Naive thymus-derived CD4-positive, alpha-beta T cell (primary cell): Measurements from ENCODE around the gene CORO2A. TPM values are rescaled to one million over a fixed set of nuclear protein-coding genes. Genes with fewer than 3 reads are reported as not detected.

Experiments used
- ATAC-seq: fragments of 150-1000 bp; cut with Tn5 transposase; 2 replicates; pipeline ENCODE4 v1.10.0; 2021; ENCODE audit warnings: mild to moderate bottlenecking, moderate library complexity
- CTCF ChIA-PET: fragments of 350-600 bp; sonication (Branson Sonifier 250); formaldehyde crosslinking; loops from one replicate; lab custom pipeline; 2021; ENCODE audit warnings: antibody characterized with exemption; lab: Charles Lee
- POLR2A ChIA-PET: fragments of 350-600 bp; sonication (Branson Sonifier 250); formaldehyde crosslinking; loops from one replicate; lab custom pipeline; 2021; ENCODE audit warnings: antibody characterized with exemption, inconsistent platforms; lab: Charles Lee
- DNase-seq, 9 donors: peaks; one replicate each; pipeline versions ENCODE4 v3.0.0 to v3.0.0-alpha.2; 2020 to 2022; ENCODE audit warnings: mixed read lengths in 1 of 9
- H3K27ac ChIP-seq: one replicate; pipeline ENCODE4 v1.7.0; 2013; ENCODE audit warnings: mild to moderate bottlenecking, low read depth, low read length, moderate library complexity
- H3K27me3 ChIP-seq, 2 donors: one replicate each; pipeline ENCODE4 v1.7.0; 2013; ENCODE audit warnings: low read length in 2 of 2, mild to moderate bottlenecking in 2 of 2, moderate library complexity in 2 of 2; ENCODE audit not compliant: control insufficient read depth in 2 of 2, insufficient read depth in 2 of 2
- H3K36me3 ChIP-seq, 3 experiments: 1 replicate in 2 of 3; 2 replicates in 1 of 3; pipeline ENCODE4 v1.7.0; 2013; ENCODE audit warnings: low read length in 3 of 3, mild to moderate bottlenecking in 3 of 3, moderate library complexity in 1 of 3; ENCODE audit not compliant: insufficient read depth in 3 of 3, control insufficient read depth in 2 of 3
- H3K4me1 ChIP-seq, 2 donors: one replicate each; pipeline ENCODE4 v1.7.0; 2013; ENCODE audit warnings: low read length in 2 of 2, mild to moderate bottlenecking in 2 of 2, moderate library complexity in 1 of 2; ENCODE audit not compliant: control insufficient read depth in 2 of 2, insufficient read depth in 2 of 2
- H3K4me3 ChIP-seq: 2 replicates; pipeline ENCODE4 v1.7.0; 2013; ENCODE audit warnings: mild to moderate bottlenecking, low read length
- H3K9me3 ChIP-seq, 3 experiments: 1 replicate in 2 of 3; 2 replicates in 1 of 3; pipeline ENCODE4 v1.7.0; 2013; ENCODE audit warnings: low read length in 3 of 3; ENCODE audit not compliant: control insufficient read depth in 2 of 3
- H3K27ac Mint-ChIP-seq, 9 donors: one replicate each; pipeline ENCODE4 v1.8.0; 2020 to 2022; ENCODE audit warnings: mixed read lengths in 9 of 9, mild to moderate bottlenecking in 8 of 9, moderate library complexity in 5 of 9, inconsistent platforms in 2 of 9
- H3K27me3 Mint-ChIP-seq, 5 donors: one replicate each; pipeline ENCODE4 v1.8.0; 2021 to 2022; ENCODE audit warnings: mixed read lengths in 5 of 5, mild to moderate bottlenecking in 1 of 5
- H3K36me3 Mint-ChIP-seq, 5 donors: one replicate each; pipeline ENCODE4 v1.8.0; 2020 to 2022; ENCODE audit warnings: mixed read lengths in 5 of 5, mild to moderate bottlenecking in 3 of 5, inconsistent platforms in 1 of 5
- H3K4me1 Mint-ChIP-seq, 7 donors: one replicate each; pipeline ENCODE4 v1.8.0; 2020 to 2022; ENCODE audit warnings: mixed read lengths in 7 of 7, mild to moderate bottlenecking in 3 of 7, inconsistent platforms in 1 of 7
- H3K4me3 Mint-ChIP-seq, 10 donors: one replicate each; pipeline ENCODE4 v1.8.0; 2020 to 2022; ENCODE audit warnings: mild to moderate bottlenecking in 10 of 10, mixed read lengths in 10 of 10, moderate library complexity in 6 of 10, inconsistent platforms in 2 of 10
- H3K9me3 Mint-ChIP-seq, 11 donors: one replicate each; pipeline ENCODE4 v1.8.0; 2020 to 2022; ENCODE audit warnings: mixed read lengths in 11 of 11, mild to moderate bottlenecking in 4 of 11, inconsistent platforms in 1 of 11, moderate library complexity in 1 of 11
- intact Hi-C, 2 donors: fragments of 100-400 bp; cut with micrococcal nuclease; formaldehyde crosslinking; loops; one replicate each; pipeline ENCODE4 v1.15.1; 2023
- polyA plus RNA-seq, 2 donors: library from polyadenylated mRNA; unstranded; fragments of 300-500 nt; fragmentation: Illumina TruSeq; gene quantifications; one replicate each; pipeline ENCODE4 v1.2.3, GENCODE V29; 2021
- total RNA-seq, 6 experiments: library from RNA in 5 of 6; stranded (reverse) in 5 of 6; gene quantifications; 1 replicate in 5 of 6; 2 replicates in 1 of 6; pipeline ENCODE4 v1.2.3 and lab custom pipeline; 2021 to 2026

The CORO2A gene
- total and polyA plus RNA-seq, 7 experiments from 2014 or later: 3.0 to 9.7 (median 7.7) TPM

DNA sequence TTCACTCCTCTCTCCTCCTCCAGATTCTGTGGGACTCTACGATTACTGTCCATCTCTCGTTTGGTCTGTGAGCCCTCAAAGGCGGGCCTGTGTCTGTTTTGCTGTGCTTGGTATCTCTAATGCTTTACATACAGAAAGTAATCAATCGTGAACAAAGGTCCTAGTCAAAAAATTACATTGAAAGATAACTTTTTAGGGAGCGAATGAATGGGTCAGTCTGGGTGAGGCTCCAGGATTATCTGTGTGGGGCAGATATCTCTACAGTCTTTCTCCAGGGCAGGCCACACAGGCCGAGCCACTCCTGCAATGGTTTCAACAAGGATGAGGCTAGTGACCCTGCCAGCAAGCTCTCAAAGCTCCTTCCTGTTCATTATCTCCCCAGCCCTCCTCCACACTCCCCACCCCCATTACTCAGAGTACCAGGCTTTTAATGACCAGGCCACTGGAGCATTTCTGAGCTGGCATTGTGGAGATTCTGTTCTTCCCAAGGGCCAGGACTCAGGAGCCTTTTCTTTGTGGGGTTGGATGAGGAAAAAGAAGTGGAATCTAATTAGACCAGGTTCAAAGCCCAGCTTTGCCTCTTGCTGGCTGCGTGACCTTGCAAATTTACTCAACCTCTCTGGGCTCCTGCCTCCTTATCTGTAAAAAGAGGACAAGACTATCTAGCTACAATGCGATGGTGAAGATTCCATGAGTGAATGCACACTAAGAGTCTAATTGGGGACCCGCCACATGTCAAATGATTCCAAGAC lies 10.2 kb downstream of the CORO2A start:
- Histone ChIP-seq H3K36me3 (peaks cover 0 to 5% (median 0%) of the 10 kb centered on the region in 3 experiments), H3K4me3 (no peak overlapping the region), H3K27me3 (no peaks in the 10 kb centered on the region), H3K4me1 (peaks cover 0 to 5% of the 10 kb centered on the region in 2 donors), H3K9me3 (no peaks in the 10 kb centered on the region), H3K27ac (no peak overlapping the region)
- no peak for ATAC-seq
- H3K4me3 Mint-ChIP-seq: no peak overlapping the region
- DNase-seq: no peak
- no peaks in the 10 kb centered on the region for H3K27me3 Mint-ChIP-seq
- no peaks in the 10 kb centered on the region for H3K9me3 Mint-ChIP-seq
- peak overlapping the region in 2 of 9 donors; percentile 25 to 39 for H3K27ac Mint-ChIP-seq
- intact Hi-C loops: no loop called here
- ChIA-PET CTCF (interaction anchor here (0.6 kb wide), 2 partner anchors 77 to 107 kb away, joined by 3 to 5 read pairs; no protein-coding TSS in a partner anchor), POLR2A (interaction anchor here (0.6 kb wide), 2 partner anchors 10 to 74 kb away, joined by 3 read pairs; no protein-coding TSS in a partner anchor)
- peaks cover 0 to 11% (median 0%) of the 10 kb centered on the region in 5 donors for H3K36me3 Mint-ChIP-seq
- H3K4me1 Mint-ChIP-seq: peaks cover 6 to 59% (median 38%) of the 10 kb centered on the region in 7 donors

DNA sequence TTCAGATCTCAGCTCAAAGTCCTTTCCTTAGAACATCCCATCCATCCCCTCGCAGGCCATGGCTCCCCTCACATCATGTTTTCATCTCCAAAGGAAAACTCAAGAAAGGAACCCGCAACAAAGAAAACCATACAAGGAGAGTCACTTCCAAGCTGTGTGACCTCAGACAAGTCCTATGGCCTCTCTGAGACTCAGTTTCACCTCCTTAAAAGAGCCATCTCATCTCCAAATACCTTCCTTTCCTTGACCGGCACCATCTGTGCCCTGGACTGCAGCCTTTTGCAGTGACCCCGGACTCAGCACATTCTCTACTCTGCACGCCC lies 10.7 kb downstream of the CORO2A start:
- peaks cover 0 to 11% (median 0%) of the 10 kb centered on the region in 5 donors for H3K36me3 Mint-ChIP-seq
- H3K9me3 Mint-ChIP-seq: no peaks in the 10 kb centered on the region
- H3K4me1 Mint-ChIP-seq: peaks cover 6 to 60% (median 38%) of the 10 kb centered on the region in 7 donors
- H3K9me3 ChIP-seq: no peaks in the 10 kb centered on the region
- H3K27me3 ChIP-seq: no peaks in the 10 kb centered on the region
- no peak for ATAC-seq
- no peak for DNase-seq
- H3K36me3 ChIP-seq: peaks cover 0 to 5% (median 0%) of the 10 kb centered on the region in 3 experiments
- ChIA-PET CTCF (no interaction called here), POLR2A (interaction anchor here (0.6 kb wide), 1 partner anchor 10 kb away, joined by 3 read pairs; no protein-coding TSS in a partner anchor)
- no peak overlapping the region for H3K4me3 Mint-ChIP-seq
- H3K27ac ChIP-seq: no peak overlapping the region
- peak overlapping the region in 3 of 9 donors; percentile 25 to 81 (median 39) for H3K27ac Mint-ChIP-seq
- no peaks in the 10 kb centered on the region for H3K27me3 Mint-ChIP-seq
- peaks cover 0 to 5% of the 10 kb centered on the region in 2 donors for H3K4me1 ChIP-seq
- intact Hi-C loops: no loop called here
- no peak overlapping the region for H3K4me3 ChIP-seq

DNA sequence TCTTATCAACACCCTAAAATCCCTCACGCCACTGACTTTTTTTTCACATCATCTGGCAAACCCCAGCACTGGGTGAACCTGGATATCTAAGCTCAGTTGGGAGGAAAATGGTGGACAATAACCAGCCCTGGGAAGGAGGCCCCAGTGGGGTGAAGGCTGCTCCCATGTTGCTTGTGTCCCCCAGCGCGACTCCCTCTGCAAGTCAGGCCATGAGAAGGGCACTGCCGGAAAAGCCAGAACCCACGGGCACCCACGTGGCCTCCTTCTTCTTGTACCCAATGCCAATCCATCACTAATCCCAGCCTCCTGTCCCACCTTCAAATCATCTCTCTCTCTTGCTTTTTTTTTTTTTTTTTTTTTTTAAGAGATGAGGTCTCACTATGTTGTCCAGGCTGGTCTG lies 11.4 kb downstream of the CORO2A start:
- ATAC-seq (no peak), DNase-seq (no peak)
- peaks cover 6 to 63% (median 39%) of the 10 kb centered on the region in 7 donors for H3K4me1 Mint-ChIP-seq
- H3K4me3 ChIP-seq: no peak overlapping the region
- H3K36me3 ChIP-seq: peaks cover 0 to 5% (median 0%) of the 10 kb centered on the region in 3 experiments
- H3K4me3 Mint-ChIP-seq: no peak overlapping the region
- POLR2A ChIA-PET: interaction anchor here (0.8 kb wide), 1 partner anchor 120 kb away, joined by 3 read pairs; no protein-coding TSS in a partner anchor
- H3K27ac ChIP-seq: no peak overlapping the region
- no peaks in the 10 kb centered on the region for H3K9me3 Mint-ChIP-seq
- no peaks in the 10 kb centered on the region for H3K27me3 ChIP-seq
- H3K36me3 Mint-ChIP-seq: peaks cover 0 to 11% (median 0%) of the 10 kb centered on the region in 5 donors
- CTCF ChIA-PET: no interaction called here
- intact Hi-C loops: no loop called here
- no peaks in the 10 kb centered on the region for H3K9me3 ChIP-seq
- peaks cover 0 to 5% of the 10 kb centered on the region in 2 donors for H3K4me1 ChIP-seq
- H3K27ac Mint-ChIP-seq: no peak overlapping the region
- peaks cover 0 to 3% (median 0%) of the 10 kb centered on the region in 5 donors for H3K27me3 Mint-ChIP-seq

DNA sequence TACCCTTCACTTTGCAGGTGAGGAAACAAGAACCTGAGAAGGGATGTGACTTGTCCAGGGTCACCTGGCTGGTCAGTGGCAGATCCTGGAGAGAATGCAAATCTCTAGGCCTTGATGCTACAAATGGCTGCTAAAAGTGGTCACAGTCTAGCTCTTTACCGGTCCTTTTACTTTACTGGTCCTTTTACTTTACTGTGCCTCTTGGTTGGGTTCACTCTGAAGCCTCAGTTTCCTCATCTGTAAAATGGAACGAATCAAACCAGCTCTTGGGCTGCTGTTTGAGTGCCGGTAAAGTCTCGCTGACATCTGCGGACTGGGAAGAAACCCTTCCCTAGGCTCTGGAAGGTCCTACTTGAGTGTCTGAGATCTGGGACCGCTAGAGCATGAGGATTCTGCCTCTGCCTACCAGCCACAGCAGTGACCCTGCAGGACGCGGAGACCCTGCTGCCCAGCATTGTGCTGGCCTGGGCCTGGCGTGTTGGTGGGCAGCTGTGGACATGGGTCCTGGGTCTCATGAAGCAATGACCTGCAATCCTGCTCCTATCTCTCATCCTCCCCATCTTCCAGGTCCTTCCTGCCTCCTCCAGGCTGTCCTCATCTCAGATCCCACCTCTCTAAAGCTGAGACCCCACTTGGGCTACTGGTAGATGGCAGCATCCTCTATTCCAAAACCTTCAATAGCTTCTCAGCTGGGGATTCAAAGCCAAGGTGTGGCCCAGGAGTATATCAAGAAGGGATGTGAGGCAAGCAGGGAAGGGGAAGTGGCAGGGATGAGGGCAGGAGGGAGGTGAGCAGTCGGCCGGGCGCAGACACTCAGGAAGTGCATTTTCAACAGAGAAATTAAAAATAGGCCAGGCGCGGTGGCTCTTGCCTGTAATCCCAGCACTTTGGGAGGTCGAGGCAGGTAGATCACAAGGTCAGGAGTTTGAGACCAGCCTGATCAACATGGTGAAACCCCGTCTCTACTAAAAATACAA lies 13.3 kb downstream of the CORO2A start:
- Histone ChIP-seq H3K27ac (no peak overlapping the region), H3K4me3 (no peak overlapping the region), H3K9me3 (no peaks in the 10 kb centered on the region), H3K4me1 (no peaks in the 10 kb centered on the region), H3K36me3 (no peaks in the 10 kb centered on the region), H3K27me3 (no peaks in the 10 kb centered on the region)
- Mint-ChIP-seq H3K4me3 (no peak overlapping the region), H3K4me1 (peaks cover 6 to 53% (median 38%) of the 10 kb centered on the region in 7 donors), H3K36me3 (peaks cover 0 to 17% (median 0%) of the 10 kb centered on the region in 5 donors), H3K27me3 (peaks cover 0 to 3% (median 0%) of the 10 kb centered on the region in 5 donors), H3K27ac (peak overlapping the region in 2 of 9 donors; percentile 13 to 46), H3K9me3 (no peaks in the 10 kb centered on the region)
- CTCF ChIA-PET: interaction anchor here (1.3 kb wide), 1 partner anchor 18 kb away, joined by 5 read pairs; no protein-coding TSS in a partner anchor
- DNase-seq: no peak
- no peak for ATAC-seq
- POLR2A ChIA-PET: interaction anchor here (0.8 kb wide), 1 partner anchor 77 kb away, joined by 6 read pairs; no protein-coding TSS in a partner anchor
- intact Hi-C loops: loop anchor here in 1 of 2 donors (2.0 kb wide), 1 partner anchor 14 kb away; the partner anchor contains the start of gene CORO2A

DNA sequence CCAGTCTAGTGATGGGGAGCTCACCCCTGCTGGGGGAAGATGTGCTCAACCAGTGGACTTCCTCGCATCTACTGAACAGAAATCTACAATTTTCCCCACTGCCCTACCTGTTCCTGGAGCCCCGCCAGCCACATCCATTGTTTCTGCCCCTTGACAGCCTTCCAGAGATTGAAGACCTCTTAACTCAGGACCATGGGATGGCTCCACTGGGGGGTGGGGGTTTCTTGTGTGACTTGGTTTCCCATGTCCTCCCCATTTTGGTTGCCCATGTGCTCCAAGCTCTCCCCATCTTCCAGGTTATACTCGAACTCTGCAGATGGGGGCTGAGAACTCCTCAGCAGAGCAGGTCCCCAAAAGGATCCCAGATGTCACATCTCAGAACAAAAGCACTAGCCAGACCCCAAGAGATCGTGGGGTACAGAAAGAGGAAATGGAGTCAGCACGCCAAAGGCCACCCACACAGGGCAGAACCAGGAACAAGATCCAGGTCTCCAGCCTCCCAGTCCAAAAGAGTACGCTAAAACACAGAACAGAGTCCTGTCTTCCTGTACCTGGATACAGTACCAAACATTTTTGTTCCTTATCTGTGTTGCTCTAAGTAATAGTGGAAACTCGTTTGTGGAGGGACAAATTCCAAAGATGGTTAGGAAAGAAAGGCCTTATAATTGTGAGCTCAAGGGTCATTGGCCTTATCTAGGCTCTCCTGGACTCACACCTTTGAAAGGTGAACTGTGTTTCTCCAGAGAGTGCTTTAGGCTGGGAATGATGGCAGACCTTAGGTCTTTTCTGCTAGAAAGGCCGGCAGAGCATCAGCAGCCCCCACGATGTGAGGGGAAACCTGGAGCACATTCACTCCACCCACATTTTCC lies 15.8 kb downstream of the CORO2A start:
- Histone ChIP-seq H3K4me1 (no peaks in the 10 kb centered on the region), H3K27ac (no peak overlapping the region), H3K27me3 (no peaks in the 10 kb centered on the region), H3K4me3 (no peak overlapping the region), H3K36me3 (no peaks in the 10 kb centered on the region), H3K9me3 (no peaks in the 10 kb centered on the region)
- H3K4me1 Mint-ChIP-seq: peaks cover 6 to 45% (median 35%) of the 10 kb centered on the region in 7 donors
- ChIA-PET POLR2A (no interaction called here), CTCF (interaction anchor here (0.7 kb wide), 1 partner anchor 237 kb away, joined by 3 read pairs; no protein-coding TSS in a partner anchor)
- ATAC-seq (no peak), DNase-seq (no peak)
- intact Hi-C loops: no loop called here
- H3K9me3 Mint-ChIP-seq: no peaks in the 10 kb centered on the region
- peaks cover 0 to 12% (median 0%) of the 10 kb centered on the region in 5 donors for H3K36me3 Mint-ChIP-seq
- H3K27me3 Mint-ChIP-seq: peaks cover 0 to 3% (median 0%) of the 10 kb centered on the region in 5 donors
- peak overlapping the region in 3 of 9 donors; percentile 38 to 66 (median 42) for H3K27ac Mint-ChIP-seq
- no peak overlapping the region for H3K4me3 Mint-ChIP-seq
